ENCODE results near the gene ZFP64. TPM values are rescaled to one million over a fixed set of nuclear protein-coding genes. Genes with fewer than 3 reads are reported as not detected.

Gene ZFP64
- total RNA-seq, 1 experiment from 2014 or later: 16.0 TPM

GRCh38 chr20:52201395-52201794 is 9.8 kb upstream of the ZFP64 start:
- DNase-seq (ENCODE audit: low read depth, low spot score): no peak
- H4K20me1 ChIP-seq (ENCODE audit: insufficient read depth): no peaks in the 10 kb centered on the region
- BruUV-seq (replicated peaks): no TSS peak
- intact Hi-C loops (cut with micrococcal nuclease): no loop called here
- no peak for ATAC-seq
- RAD21 ChIA-PET (ENCODE audit: low non-redundant PET in 1 of 2, low total read pairs in 2 of 2, uncharacterized antibody in 2 of 2, unreplicated experiment in 2 of 2): no interaction called here
- H3K79me2 ChIP-seq (ENCODE audit: insufficient read depth, low read length): no peaks in the 10 kb centered on the region
- no peaks in the 10 kb centered on the region for H3K27me3 ChIP-seq (ENCODE audit: insufficient read depth, low read length)
- no peaks in the 10 kb centered on the region for H3K9me3 ChIP-seq (ENCODE audit: control insufficient read depth in 1 of 2, insufficient read depth in 1 of 2, low read depth in 1 of 2, low read length in 2 of 2)
- no peak overlapping the region for H3K27ac ChIP-seq (ENCODE audit: low read depth, low read length)
- POLR2A ChIA-PET: no interaction called here
- CTCF ChIA-PET: interaction anchor here (1.2 kb wide), 1 partner anchor 11 kb away, joined by 4 read pairs; no protein-coding TSS in a partner anchor
- H3K9ac ChIP-seq (ENCODE audit: low read length): no peak overlapping the region
- TF ChIP-seq EZH2phosphoT487 (IDR thresholded peaks at IDR 0.05; ENCODE audit: borderline replicate concordance) (no peak), EGR1 (IDR thresholded peaks at IDR 0.05; ENCODE audit: low read depth) (no peak), REST (IDR thresholded peaks at IDR 0.05; ENCODE audit: low read depth) (no peak), ZBTB33 (IDR thresholded peaks at IDR 0.05; ENCODE audit: extremely low read depth, insufficient replicate concordance, low read length) (no peak)
- no peaks in the 10 kb centered on the region for H3K36me3 ChIP-seq (ENCODE audit: control insufficient read depth in 1 of 2, insufficient read depth in 2 of 2, low read length in 2 of 2)
- H3K4me1 ChIP-seq (ENCODE audit: control insufficient read depth in 1 of 2, insufficient read depth in 2 of 2, low read length in 2 of 2): no peaks in the 10 kb centered on the region
- no peak overlapping the region for H3K4me3 ChIP-seq (replicated peaks in 1 of 2; ENCODE audit: low read depth in 1 of 2, low read length in 2 of 2)
- no peak overlapping the region for H2AFZ ChIP-seq (ENCODE audit: low read depth, low read length, poor library complexity, severe bottlenecking)
- H3K4me2 ChIP-seq (ENCODE audit: low read length): no peak overlapping the region
- H3K9me2 ChIP-seq (ENCODE audit: insufficient read depth): no peaks in the 10 kb centered on the region

Measured in HCT116 (cell line).